ENCODE results near the gene FSTL1. TPM values are rescaled to one million over a fixed set of nuclear protein-coding genes. Genes with fewer than 3 reads are reported as not detected.

The FSTL1 gene
- total RNA-seq, 3 donors from 2014 or later (not counting 1 experiment from before 2014, with no cell fraction given), result 1.1 to 1.9 (median 1.4) TPM

GRCh38 chr3:120415756-120416155 is 35.0 kb downstream of the FSTL1 start:
- peaks cover 8% of the 10 kb centered on the region for H3K4me1 ChIP-seq (ENCODE audit: control insufficient read depth, insufficient read depth, low read length)
- no peak for DNase-seq
- H3K36me3 ChIP-seq (ENCODE audit: control insufficient read depth, insufficient read depth, low read length), result no peaks in the 10 kb centered on the region
- Mint-ChIP-seq H3K27ac (no peak overlapping the region), H3K4me3 (no peak overlapping the region), H3K27me3 (ENCODE audit: low read depth in 2 of 2) (peaks cover 6 to 9% of the 10 kb centered on the region in 2 donors), H3K4me1 (peaks cover 11 to 12% of the 10 kb centered on the region in 2 donors), H3K9me3 (no peaks in the 10 kb centered on the region), H3K36me3 (no peaks in the 10 kb centered on the region)
- H3K27me3 ChIP-seq (ENCODE audit: control insufficient read depth, insufficient read depth, low read length), result no peaks in the 10 kb centered on the region
- WGBS (ENCODE audit: insufficient coverage), result 86% methylated on average over 6 of the region's 6 CpGs
- H3K27ac ChIP-seq (ENCODE audit: low read length), result no peak overlapping the region
- H3K4me3 ChIP-seq (ENCODE audit: low read length), result no peak overlapping the region
- TF ChIP-seq CTCF (IDR thresholded peaks at IDR 0.05), result no peak
- no peak for ATAC-seq
- H3K9me3 ChIP-seq (ENCODE audit: control insufficient read depth, insufficient read depth, low read length), result no peaks in the 10 kb centered on the region
- intact Hi-C loops (cut with micrococcal nuclease), result loop anchor here (5.0 kb wide), 1 partner anchor 523 kb away; no protein-coding TSS in a partner anchor

GRCh38 chr3:120410541-120410940 is 40.3 kb downstream of the FSTL1 start:
- Histone ChIP-seq H3K36me3 (ENCODE audit: control insufficient read depth, insufficient read depth, low read length) (no peaks in the 10 kb centered on the region), H3K4me3 (ENCODE audit: low read length) (no peak overlapping the region), H3K27ac (ENCODE audit: low read length) (no peak overlapping the region), H3K4me1 (ENCODE audit: control insufficient read depth, insufficient read depth, low read length) (no peaks in the 10 kb centered on the region), H3K27me3 (ENCODE audit: control insufficient read depth, insufficient read depth, low read length) (no peaks in the 10 kb centered on the region), H3K9me3 (ENCODE audit: control insufficient read depth, insufficient read depth, low read length) (no peaks in the 10 kb centered on the region)
- Mint-ChIP-seq H3K27ac (no peak overlapping the region), H3K4me1 (no peaks in the 10 kb centered on the region), H3K9me3 (no peaks in the 10 kb centered on the region), H3K27me3 (ENCODE audit: low read depth in 2 of 2) (no peaks in the 10 kb centered on the region), H3K4me3 (no peak overlapping the region), H3K36me3 (no peaks in the 10 kb centered on the region)
- intact Hi-C loops (cut with micrococcal nuclease), result no loop called here
- WGBS (ENCODE audit: insufficient coverage), result 75% methylated on average over 1 of the region's 1 CpG
- ATAC-seq, result no peak
- no peak for DNase-seq
- TF ChIP-seq CTCF (IDR thresholded peaks at IDR 0.05), result no peak

GRCh38 chr3:120410116-120410515 is 40.7 kb downstream of the FSTL1 start:
- no peak overlapping the region for H3K27ac ChIP-seq (ENCODE audit: low read length)
- intact Hi-C loops (cut with micrococcal nuclease), result no loop called here
- 97% methylated on average over 2 of the region's 3 CpGs for WGBS (ENCODE audit: insufficient coverage)

More at GRCh38 chr3:120410116-120410515, 40.7 kb downstream of the FSTL1 start:
- Mint-ChIP-seq H3K4me3 (no peak overlapping the region), H3K27ac (no peak overlapping the region), H3K36me3 (no peaks in the 10 kb centered on the region), H3K4me1 (no peaks in the 10 kb centered on the region), H3K27me3 (ENCODE audit: low read depth in 2 of 2) (no peaks in the 10 kb centered on the region), H3K9me3 (no peaks in the 10 kb centered on the region)
- TF ChIP-seq CTCF (IDR thresholded peaks at IDR 0.05), result no peak
- Histone ChIP-seq H3K4me3 (ENCODE audit: low read length) (no peak overlapping the region), H3K27me3 (ENCODE audit: control insufficient read depth, insufficient read depth, low read length) (no peaks in the 10 kb centered on the region), H3K36me3 (ENCODE audit: control insufficient read depth, insufficient read depth, low read length) (no peaks in the 10 kb centered on the region), H3K9me3 (ENCODE audit: control insufficient read depth, insufficient read depth, low read length) (no peaks in the 10 kb centered on the region), H3K4me1 (ENCODE audit: control insufficient read depth, insufficient read depth, low read length) (no peaks in the 10 kb centered on the region)
- DNase-seq (no peak), ATAC-seq (no peak)

Measured in natural killer cell (primary cell).